Activated B cell treated with CpG ODN at 0.5 μM for 24 hours (primary cell): Measurements from ENCODE around the gene DERL2. TPM values are rescaled to one million over a fixed set of nuclear protein-coding genes. Genes with fewer than 3 reads are reported as not detected.

Experiments
- ATAC-seq: fragments of 200-7000 bp; cut with Tn5 transposase; one replicate; pipeline ENCODE4 v1.10.0; 2021; ENCODE audit warnings: low read depth, mild to moderate bottlenecking, moderate library complexity
- CTCF ChIA-PET: fragments of 350-600 bp; sonication (Branson Sonifier 250); formaldehyde crosslinking; loops from one replicate; lab custom pipeline; 2021; ENCODE audit warnings: antibody characterized with exemption; lab: Charles Lee
- POLR2A ChIA-PET: fragments of 350-600 bp; sonication (Branson Sonifier 250); formaldehyde crosslinking; loops from one replicate; lab custom pipeline; 2021; ENCODE audit warnings: antibody characterized with exemption; lab: Charles Lee
- DNase-seq: peaks from one replicate; pipeline ENCODE4 v3.0.0; 2022
- H3K27ac Mint-ChIP-seq: one replicate; pipeline ENCODE4 v1.8.0; 2020; ENCODE audit warnings: mixed read lengths
- H3K27me3 Mint-ChIP-seq: one replicate; pipeline ENCODE4 v1.8.0; 2021; ENCODE audit warnings: mixed read lengths
- H3K36me3 Mint-ChIP-seq: one replicate; pipeline ENCODE4 v1.8.0; 2021; ENCODE audit warnings: low read depth, mixed read lengths
- H3K4me1 Mint-ChIP-seq: one replicate; pipeline ENCODE4 v1.8.0; 2021; ENCODE audit warnings: mixed read lengths
- H3K4me3 Mint-ChIP-seq: one replicate; pipeline ENCODE4 v1.8.0; 2020; ENCODE audit warnings: mild to moderate bottlenecking, mixed read lengths
- H3K9me3 Mint-ChIP-seq: one replicate; pipeline ENCODE4 v1.8.0; 2020; ENCODE audit warnings: mixed read lengths
- CTCF ChIP-seq: fragments of 200-600 bp; IDR thresholded peaks from one replicate; pipeline ENCODE4 v1.8.0; 2022; ENCODE audit warnings: antibody characterized with exemption, mild to moderate bottlenecking
- intact Hi-C: fragments of 100-400 bp; cut with micrococcal nuclease; formaldehyde crosslinking; loops from one replicate; pipeline ENCODE4 v1.15.1; 2024
- total RNA-seq: library from RNA; stranded (reverse); gene quantifications from 2 replicates; pipeline ENCODE4 v1.2.3, GENCODE V29; 2022

The DERL2 gene
- total RNA-seq, 1 donor from 2014 or later: 76.8 TPM

GRCh38 chr17:5424909-5425308 is 61.1 kb downstream of the DERL2 start:
- no peak for DNase-seq
- H3K4me3 Mint-ChIP-seq: no peak overlapping the region
- intact Hi-C loops: no loop called here
- POLR2A ChIA-PET: interaction anchor here (0.7 kb wide), 1 partner anchor 39 kb away, joined by 3 read pairs; no protein-coding TSS in a partner anchor
- peaks cover 91% of the 10 kb centered on the region for H3K36me3 Mint-ChIP-seq
- H3K9me3 Mint-ChIP-seq: no peaks in the 10 kb centered on the region
- CTCF ChIA-PET: no interaction called here
- no peak overlapping the region for H3K27ac Mint-ChIP-seq
- no peak for TF ChIP-seq CTCF
- peaks cover 28% of the 10 kb centered on the region for H3K4me1 Mint-ChIP-seq
- ATAC-seq: no peak
- H3K27me3 Mint-ChIP-seq: no peaks in the 10 kb centered on the region

GRCh38 chr17:5422505-5422904 is 63.5 kb downstream of the DERL2 start:
- intact Hi-C loops: no loop called here
- no peak overlapping the region for H3K4me3 Mint-ChIP-seq
- CTCF ChIA-PET: interaction anchor here (0.9 kb wide), 1 partner anchor 17 kb away, joined by 3 read pairs; the partner anchor contains the start of gene C1QBP
- H3K27me3 Mint-ChIP-seq: no peaks in the 10 kb centered on the region
- TF ChIP-seq CTCF: no peak
- POLR2A ChIA-PET: no interaction called here
- no peak overlapping the region for H3K27ac Mint-ChIP-seq
- H3K9me3 Mint-ChIP-seq: no peaks in the 10 kb centered on the region
- ATAC-seq (no peak), DNase-seq (no peak)
- H3K36me3 Mint-ChIP-seq: peaks cover 82% of the 10 kb centered on the region
- peaks cover 39% of the 10 kb centered on the region for H3K4me1 Mint-ChIP-seq

Other genes with a start within 250 kb of the DERL2 start
- gene RABEP1, start 203.9 kb downstream of the DERL2 start, total RNA-seq: 63.5 and 67.5 TPM in 2 replicates
- gene NUP88, start 66.5 kb downstream of the DERL2 start, total RNA-seq: 158 and 187 TPM in 2 replicates
- 70.4 and 87.7 TPM in 2 replicates for gene RPAIN, start 66.0 kb downstream of the DERL2 start, total RNA-seq
- gene C1QBP, start 47.0 kb downstream of the DERL2 start, total RNA-seq: 160 and 177 TPM in 2 replicates
- gene DHX33, start 17.2 kb downstream of the DERL2 start, total RNA-seq: 17.7 and 19.9 TPM in 2 replicates
- gene MIS12, start 388 bp upstream of the DERL2 start, total RNA-seq: 29.7 and 31.2 TPM in 2 replicates
- 35.5 and 40.4 TPM in 2 replicates for gene NLRP1, start 98.3 kb upstream of the DERL2 start, total RNA-seq